ENCODE results near the gene AUNIP. TPM values are rescaled to one million over a fixed set of nuclear protein-coding genes. Genes with fewer than 3 reads are reported as not detected.
"Not testable (repeated sequence)": the region's sequence is repeated elsewhere in the genome, so short reads cannot be mapped to it uniquely, and the experiment has no call there.

The AUNIP gene
- total RNA-seq, 1 donor from 2014 or later, result 1.9 TPM

GRCh38 chr1:25848531-25848930 lies 10.7 kb downstream of the AUNIP start:
- no peaks in the 10 kb centered on the region for H3K36me3 Mint-ChIP-seq (ENCODE audit: unreplicated experiment)
- H3K27ac Mint-ChIP-seq (ENCODE audit: unreplicated experiment), result no peak overlapping the region
- TF ChIP-seq CTCF (IDR thresholded peaks at IDR 0.05), result no peak
- no peaks in the 10 kb centered on the region for H3K4me1 Mint-ChIP-seq (ENCODE audit: unreplicated experiment)
- H3K27me3 Mint-ChIP-seq (ENCODE audit: unreplicated experiment), result no peaks in the 10 kb centered on the region
- H3K4me3 Mint-ChIP-seq (ENCODE audit: unreplicated experiment), result no peak overlapping the region
- DNase-seq (ENCODE audit: extremely low spot score, unreplicated experiment), result no peak
- no peaks in the 10 kb centered on the region for H3K9me3 Mint-ChIP-seq (ENCODE audit: unreplicated experiment)

- H3K9me3 Mint-ChIP-seq (ENCODE audit: unreplicated experiment), result no peaks in the 10 kb centered on the region
- H3K4me3 Mint-ChIP-seq (ENCODE audit: unreplicated experiment), result no peak overlapping the region
- no peaks in the 10 kb centered on the region for H3K4me1 Mint-ChIP-seq (ENCODE audit: unreplicated experiment)
- no peaks in the 10 kb centered on the region for H3K27me3 Mint-ChIP-seq (ENCODE audit: unreplicated experiment)
- no peaks in the 10 kb centered on the region for H3K36me3 Mint-ChIP-seq (ENCODE audit: unreplicated experiment)
- no peak for DNase-seq (ENCODE audit: extremely low spot score, unreplicated experiment)
- H3K27ac Mint-ChIP-seq (ENCODE audit: unreplicated experiment), result no peak overlapping the region
- TF ChIP-seq CTCF (IDR thresholded peaks at IDR 0.05), result no peak
These were observed 11.3 kb downstream of the AUNIP start for GRCh38 chr1:25847929-25848328.

- Mint-ChIP-seq H3K27ac (ENCODE audit: unreplicated experiment) (no peak overlapping the region), H3K4me1 (ENCODE audit: unreplicated experiment) (no peaks in the 10 kb centered on the region)
These were observed 13.6 kb downstream of the AUNIP start for GRCh38 chr1:25845664-25846063.

GRCh38 chr1:25844536-25845337 lies 14.5 kb downstream of the AUNIP start:
- H3K4me1 Mint-ChIP-seq (ENCODE audit: unreplicated experiment), result no peaks in the 10 kb centered on the region
- no peak for DNase-seq (ENCODE audit: extremely low spot score, unreplicated experiment)
- H3K27ac Mint-ChIP-seq (ENCODE audit: unreplicated experiment), result no peak overlapping the region
- H3K9me3 Mint-ChIP-seq (ENCODE audit: unreplicated experiment), result no peaks in the 10 kb centered on the region
- H3K27me3 Mint-ChIP-seq (ENCODE audit: unreplicated experiment), result no peaks in the 10 kb centered on the region
- H3K36me3 Mint-ChIP-seq (ENCODE audit: unreplicated experiment), result no peaks in the 10 kb centered on the region
- no peak for TF ChIP-seq CTCF (IDR thresholded peaks at IDR 0.05)
- H3K4me3 Mint-ChIP-seq (ENCODE audit: unreplicated experiment), result no peak overlapping the region

More at GRCh38 chr1:25845664-25846063, 13.6 kb downstream of the AUNIP start:
- DNase-seq (ENCODE audit: extremely low spot score, unreplicated experiment), result no peak
- H3K36me3 Mint-ChIP-seq (ENCODE audit: unreplicated experiment), result no peaks in the 10 kb centered on the region
- TF ChIP-seq CTCF (IDR thresholded peaks at IDR 0.05), result no peak
- no peaks in the 10 kb centered on the region for H3K9me3 Mint-ChIP-seq (ENCODE audit: unreplicated experiment)
- H3K4me3 Mint-ChIP-seq (ENCODE audit: unreplicated experiment), result no peak overlapping the region
- no peaks in the 10 kb centered on the region for H3K27me3 Mint-ChIP-seq (ENCODE audit: unreplicated experiment)

GRCh38 chr1:25843483-25843882 lies 15.8 kb downstream of the AUNIP start:
- H3K36me3 Mint-ChIP-seq (ENCODE audit: unreplicated experiment), result no peaks in the 10 kb centered on the region
- TF ChIP-seq CTCF (IDR thresholded peaks at IDR 0.05), result no peak
- H3K27me3 Mint-ChIP-seq (ENCODE audit: unreplicated experiment), result no peaks in the 10 kb centered on the region
- no peaks in the 10 kb centered on the region for H3K4me1 Mint-ChIP-seq (ENCODE audit: unreplicated experiment)
- no peaks in the 10 kb centered on the region for H3K9me3 Mint-ChIP-seq (ENCODE audit: unreplicated experiment)
- H3K27ac Mint-ChIP-seq (ENCODE audit: unreplicated experiment), result no peak overlapping the region
- no peak for DNase-seq (ENCODE audit: extremely low spot score, unreplicated experiment)
- H3K4me3 Mint-ChIP-seq (ENCODE audit: unreplicated experiment), result no peak overlapping the region

- H3K9me3 Mint-ChIP-seq (ENCODE audit: unreplicated experiment); H3K4me3 Mint-ChIP-seq (ENCODE audit: unreplicated experiment); H3K36me3 Mint-ChIP-seq (ENCODE audit: unreplicated experiment); H3K27ac Mint-ChIP-seq (ENCODE audit: unreplicated experiment); DNase-seq (ENCODE audit: extremely low spot score, unreplicated experiment); H3K27me3 Mint-ChIP-seq (ENCODE audit: unreplicated experiment): not testable (repeated sequence)
- H3K4me1 Mint-ChIP-seq (ENCODE audit: unreplicated experiment), result peaks cover 27% of the 10 kb centered on the region
These were observed 19.4 kb downstream of the AUNIP start for GRCh38 chr1:25839808-25840207.
